Neural cell (in vitro differentiated cells): ENCODE results near the gene PPP1R2B. TPM values are rescaled to one million over a fixed set of nuclear protein-coding genes. Genes with fewer than 3 reads are reported as not detected.
A peak's percentile ranks its signal among the peaks of the same experiment; 100 is the strongest.

Experiments
- H2AFZ ChIP-seq: fragments of 200-600, 300-800 bp; sonication (generic), shearing (Covaris generic); 2 replicates; pipeline ENCODE4 v1.6.0; 2014; ENCODE audit warnings: low read depth, mild to moderate bottlenecking, antibody characterized with exemption, low read length, moderate library complexity
- H3F3A ChIP-seq: fragments of 200-600 bp; shearing (Covaris generic); 2 replicates; pipeline ENCODE4 v1.6.1; 2016; ENCODE audit warnings: mild to moderate bottlenecking, moderate library complexity, mixed read lengths, antibody characterized with exemption, low read length; ENCODE audit not compliant: insufficient read depth, poor library complexity, severe bottlenecking
- H3K27ac ChIP-seq: fragments of 200-600, 300-800 bp; sonication (generic), shearing (Covaris generic); 2 replicates; pipeline ENCODE4 v1.5.1; 2014; ENCODE audit warnings: mild to moderate bottlenecking, low read length, moderate library complexity
- H3K27me3 ChIP-seq: fragments of 300-800, 200-600 bp; sonication (generic), shearing (Covaris generic); 2 replicates; pipeline ENCODE4 v1.6.0; 2014; ENCODE audit warnings: mild to moderate bottlenecking, low read depth, low read length, moderate library complexity; ENCODE audit not compliant: insufficient read depth
- H3K36me3 ChIP-seq: fragments of 300-800, 200-600 bp; sonication (generic), shearing (Covaris generic); 2 replicates; pipeline ENCODE4 v1.5.1; 2014; ENCODE audit warnings: mild to moderate bottlenecking, antibody characterized with exemption, low read length, moderate library complexity; ENCODE audit not compliant: insufficient read depth
- H3K4me2 ChIP-seq: fragments of 300-800, 200-600 bp; sonication (generic), shearing (Covaris generic); 2 replicates; pipeline ENCODE4 v1.6.0; 2014; ENCODE audit warnings: mild to moderate bottlenecking, low read length
- H3K4me3 ChIP-seq: fragments of 300-800, 200-600 bp; sonication (generic), shearing (Covaris generic); 2 replicates; pipeline ENCODE4 v1.5.1; 2014; ENCODE audit warnings: mild to moderate bottlenecking, low read length, moderate library complexity
- H3K79me2 ChIP-seq: fragments of 200-600 bp; shearing (Covaris generic); replicated peaks from 2 replicates; pipeline ENCODE4 v1.6.0; 2014; ENCODE audit warnings: mild to moderate bottlenecking, low read length, moderate library complexity; ENCODE audit not compliant: insufficient read depth
- H3K9ac ChIP-seq: fragments of 300-800, 200-600 bp; sonication (generic), shearing (Covaris generic); 2 replicates; pipeline ENCODE4 v1.6.1; 2016; ENCODE audit warnings: mild to moderate bottlenecking, low read length, mixed read lengths
- H3K9me2 ChIP-seq: fragments of 200-600 bp; shearing (Covaris generic); 2 replicates; pipeline ENCODE4 v1.6.1; 2016; ENCODE audit warnings: mild to moderate bottlenecking, low read length, mixed read lengths; ENCODE audit not compliant: insufficient read depth
- H3K9me3 ChIP-seq: fragments of 200-600, 300-800 bp; sonication (generic), shearing (Covaris generic); 2 replicates; pipeline ENCODE4 v1.6.1; 2016; ENCODE audit warnings: mild to moderate bottlenecking, mixed run types, low read length, moderate library complexity, mixed read lengths
- H4K20me1 ChIP-seq: fragments of 200-600 bp; shearing (Covaris generic); 2 replicates; pipeline ENCODE4 v1.6.1; 2016; ENCODE audit warnings: mild to moderate bottlenecking, mixed run types; ENCODE audit not compliant: insufficient read depth
- CTCF ChIP-seq: fragments of 450-650 bp; IDR thresholded peaks from 2 replicates; pipeline ENCODE4 v1.5.1; 2014; ENCODE audit warnings: antibody characterized with exemption, mild to moderate bottlenecking, moderate library complexity; ENCODE audit not compliant: poor library complexity, severe bottlenecking
- EP300 ChIP-seq: fragments of 450-650 bp; conservative IDR thresholded peaks from 2 replicates; pipeline ENCODE4 v1.6.1; 2014; ENCODE audit warnings: antibody characterized with exemption, mild to moderate bottlenecking, moderate library complexity; ENCODE audit not compliant: poor library complexity, severe bottlenecking
- EZH2 ChIP-seq: fragments of 200-600, 300-800 bp; shearing (Covaris generic), sonication (generic); IDR thresholded peaks from 2 replicates; pipeline ENCODE4 v1.6.1; 2014; ENCODE audit warnings: antibody characterized with exemption, low read length, borderline replicate concordance, mild to moderate bottlenecking; ENCODE audit not compliant: insufficient read depth, poor library complexity, severe bottlenecking
- MXI1 ChIP-seq: fragments of 450-650 bp; conservative IDR thresholded peaks from 2 replicates; pipeline ENCODE4 v1.6.1; 2014; ENCODE audit warnings: antibody characterized with exemption, mild to moderate bottlenecking; ENCODE audit not compliant: poor library complexity, severe bottlenecking
- POLR2AphosphoS5 ChIP-seq: IDR thresholded peaks from 2 replicates; pipeline ENCODE4 v1.6.1; 2012
- RAD21 ChIP-seq: fragments of 450-650 bp; conservative IDR thresholded peaks from 2 replicates; pipeline ENCODE4 v1.6.1; 2014; ENCODE audit warnings: antibody characterized with exemption, mild to moderate bottlenecking, moderate library complexity
- SMC3 ChIP-seq: fragments of 450-650 bp; conservative IDR thresholded peaks from 2 replicates; pipeline ENCODE4 v1.6.1; 2014; ENCODE audit warnings: antibody characterized with exemption, mild to moderate bottlenecking, moderate library complexity; ENCODE audit not compliant: poor library complexity
- TAF1 ChIP-seq: IDR thresholded peaks from 2 replicates; pipeline ENCODE4 v1.6.1; 2012; ENCODE audit warnings: low read depth
- polyA plus RNA-seq: library from polyadenylated mRNA; depleted of rRNA; stranded (reverse); fragments of >200 nt; gene quantifications from 2 replicates; pipeline ENCODE4 v1.2.3, GENCODE V29; 2014
- TF ChIP-seq, protein P1 (sequence below): IDR thresholded peaks from 2 replicates; pipeline ENCODE4 v1.6.1; 2012; ENCODE audit warnings: borderline replicate concordance

The PPP1R2B gene
- polyA plus RNA-seq, 1 donor from 2014 or later = not detected

DNA sequence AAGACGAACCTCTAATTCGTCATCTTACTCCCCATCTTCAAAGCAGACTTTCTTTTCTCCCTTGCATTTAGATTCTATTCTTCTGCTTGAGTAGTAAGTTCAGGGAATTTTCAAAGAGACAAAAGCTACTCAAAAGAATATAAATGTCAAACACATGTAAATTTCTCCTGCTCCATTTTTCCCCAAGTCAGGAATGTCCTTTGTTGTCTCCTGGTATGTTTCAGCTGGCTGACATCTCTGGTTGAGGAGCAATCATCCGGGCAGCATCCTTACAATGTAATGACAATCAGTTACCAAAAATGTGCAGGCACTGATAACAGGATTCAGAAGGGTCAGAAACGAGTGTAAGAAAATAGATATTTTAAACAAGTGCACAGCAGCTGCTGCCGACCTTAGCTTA is 47.6 kb upstream of the PPP1R2B start:
- no peaks in the 10 kb centered on the region for H4K20me1 ChIP-seq
- no peaks in the 10 kb centered on the region for H3K79me2 ChIP-seq
- no peak overlapping the region for H3K4me2 ChIP-seq
- H3K9me3 ChIP-seq = no peaks in the 10 kb centered on the region
- H3K9ac ChIP-seq = no peak overlapping the region
- no peak overlapping the region for H2AFZ ChIP-seq
- H3K36me3 ChIP-seq = no peaks in the 10 kb centered on the region
- H3K4me3 ChIP-seq = no peak overlapping the region
- no peaks in the 10 kb centered on the region for H3K27me3 ChIP-seq
- H3K9me2 ChIP-seq = no peaks in the 10 kb centered on the region
- H3K27ac ChIP-seq = peak overlapping the region; percentile 45
- TF ChIP-seq POLR2AphosphoS5 (peak; percentile 57), TAF1 (no peak), RAD21 (no peak), MXI1 (no peak), EZH2 (no peak), CTCF (no peak), SMC3 (no peak), EP300 (peak; percentile 34)
- TF ChIP-seq, protein P1, sequence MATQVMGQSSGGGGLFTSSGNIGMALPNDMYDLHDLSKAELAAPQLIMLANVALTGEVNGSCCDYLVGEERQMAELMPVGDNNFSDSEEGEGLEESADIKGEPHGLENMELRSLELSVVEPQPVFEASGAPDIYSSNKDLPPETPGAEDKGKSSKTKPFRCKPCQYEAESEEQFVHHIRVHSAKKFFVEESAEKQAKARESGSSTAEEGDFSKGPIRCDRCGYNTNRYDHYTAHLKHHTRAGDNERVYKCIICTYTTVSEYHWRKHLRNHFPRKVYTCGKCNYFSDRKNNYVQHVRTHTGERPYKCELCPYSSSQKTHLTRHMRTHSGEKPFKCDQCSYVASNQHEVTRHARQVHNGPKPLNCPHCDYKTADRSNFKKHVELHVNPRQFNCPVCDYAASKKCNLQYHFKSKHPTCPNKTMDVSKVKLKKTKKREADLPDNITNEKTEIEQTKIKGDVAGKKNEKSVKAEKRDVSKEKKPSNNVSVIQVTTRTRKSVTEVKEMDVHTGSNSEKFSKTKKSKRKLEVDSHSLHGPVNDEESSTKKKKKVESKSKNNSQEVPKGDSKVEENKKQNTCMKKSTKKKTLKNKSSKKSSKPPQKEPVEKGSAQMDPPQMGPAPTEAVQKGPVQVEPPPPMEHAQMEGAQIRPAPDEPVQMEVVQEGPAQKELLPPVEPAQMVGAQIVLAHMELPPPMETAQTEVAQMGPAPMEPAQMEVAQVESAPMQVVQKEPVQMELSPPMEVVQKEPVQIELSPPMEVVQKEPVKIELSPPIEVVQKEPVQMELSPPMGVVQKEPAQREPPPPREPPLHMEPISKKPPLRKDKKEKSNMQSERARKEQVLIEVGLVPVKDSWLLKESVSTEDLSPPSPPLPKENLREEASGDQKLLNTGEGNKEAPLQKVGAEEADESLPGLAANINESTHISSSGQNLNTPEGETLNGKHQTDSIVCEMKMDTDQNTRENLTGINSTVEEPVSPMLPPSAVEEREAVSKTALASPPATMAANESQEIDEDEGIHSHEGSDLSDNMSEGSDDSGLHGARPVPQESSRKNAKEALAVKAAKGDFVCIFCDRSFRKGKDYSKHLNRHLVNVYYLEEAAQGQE = peak; percentile 99
- no peaks in the 10 kb centered on the region for H3F3A ChIP-seq

DNA sequence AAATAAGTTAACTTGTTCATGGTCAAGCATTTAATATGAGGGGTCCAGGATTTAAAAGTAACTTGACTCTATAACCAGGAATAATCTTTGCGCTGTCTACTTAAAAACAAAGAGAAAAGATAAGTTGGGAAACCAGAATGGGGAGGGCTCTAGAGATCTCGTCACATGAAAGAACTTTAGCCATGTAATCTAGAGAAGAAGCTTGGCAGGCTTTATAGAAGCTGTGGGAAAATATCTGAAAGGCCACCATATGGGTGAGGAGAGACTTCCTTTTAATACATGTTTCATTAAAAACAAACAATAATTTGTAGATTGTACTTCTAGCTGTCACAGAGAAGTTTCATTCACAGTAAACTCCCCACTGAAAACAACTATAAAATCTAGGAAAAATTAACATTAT is 46.7 kb upstream of the PPP1R2B start:
- Histone ChIP-seq H3K9me3 (no peaks in the 10 kb centered on the region), H3K27ac (no peak overlapping the region), H3K9ac (no peak overlapping the region), H3K4me3 (no peak overlapping the region), H4K20me1 (no peaks in the 10 kb centered on the region), H3K36me3 (no peaks in the 10 kb centered on the region), H3K4me2 (no peak overlapping the region), H3K27me3 (no peaks in the 10 kb centered on the region), H2AFZ (no peak overlapping the region), H3K79me2 (no peaks in the 10 kb centered on the region), H3F3A (no peaks in the 10 kb centered on the region), H3K9me2 (no peaks in the 10 kb centered on the region)
- TF ChIP-seq EP300 (no peak), RAD21 (no peak), TAF1 (no peak), CTCF (no peak), POLR2AphosphoS5 (no peak)
